ENCODE data around the gene SYCE3. TPM values are rescaled to one million over a fixed set of nuclear protein-coding genes. Genes with fewer than 3 reads are reported as not detected.

Gene SYCE3
- polyA plus RNA-seq, 1 experiment: not detected

- TF ChIP-seq CTCF (IDR thresholded peaks at IDR 0.05; ENCODE audit: insufficient read depth, low read depth, low read length): no peak
- ChIA-PET CTCF (interaction anchor here (0.8 kb wide), 1 partner anchor 14 kb away, joined by 3 read pairs; no protein-coding TSS in a partner anchor), POLR2A (no interaction called here)
- no peak for DNase-seq (ENCODE audit: low read depth)
- H3K27me3 ChIP-seq (ENCODE audit: control insufficient read depth, insufficient read depth, low read length): peaks cover 25% of the 10 kb centered on the region
- no peaks in the 10 kb centered on the region for H3K36me3 ChIP-seq (ENCODE audit: control insufficient read depth, insufficient read depth, low read length)
- H3K4me3 ChIP-seq (ENCODE audit: low read depth, low read length): no peak overlapping the region
These were observed 44.4 kb upstream of the SYCE3 start for GRCh38 chr22:50606946-50607658.

- H3K4me3 ChIP-seq (ENCODE audit: low read depth, low read length): no peak overlapping the region
- no peaks in the 10 kb centered on the region for H3K36me3 ChIP-seq (ENCODE audit: control insufficient read depth, insufficient read depth, low read length)
- H3K27me3 ChIP-seq (ENCODE audit: control insufficient read depth, insufficient read depth, low read length): peaks cover 31% of the 10 kb centered on the region
- CTCF ChIA-PET: no interaction called here
- POLR2A ChIA-PET: no interaction called here
- no peak for DNase-seq (ENCODE audit: low read depth)
- peak; percentile 9; the same call in 1 of the 2 replicates for TF ChIP-seq CTCF (IDR thresholded peaks at IDR 0.05; ENCODE audit: insufficient read depth, low read depth, low read length)
These were observed 43.6 kb upstream of the SYCE3 start for GRCh38 chr22:50606165-50606945.

- H3K27me3 ChIP-seq (ENCODE audit: control insufficient read depth, insufficient read depth, low read length): peaks cover 32% of the 10 kb centered on the region
- no peak for TF ChIP-seq CTCF (IDR thresholded peaks at IDR 0.05; ENCODE audit: insufficient read depth, low read depth, low read length)
- POLR2A ChIA-PET: no interaction called here
- DNase-seq (ENCODE audit: low read depth): no peak
- CTCF ChIA-PET: no interaction called here
- no peak overlapping the region for H3K4me3 ChIP-seq (ENCODE audit: low read depth, low read length)
- no peaks in the 10 kb centered on the region for H3K36me3 ChIP-seq (ENCODE audit: control insufficient read depth, insufficient read depth, low read length)
These were observed 42.9 kb upstream of the SYCE3 start for GRCh38 chr22:50605613-50606074.

GRCh38 chr22:50605002-50605612 is 42.4 kb upstream of the SYCE3 start:
- no peak overlapping the region for H3K4me3 ChIP-seq (ENCODE audit: low read depth, low read length)
- peaks cover 32% of the 10 kb centered on the region for H3K27me3 ChIP-seq (ENCODE audit: control insufficient read depth, insufficient read depth, low read length)
- ChIA-PET CTCF (no interaction called here), POLR2A (no interaction called here)
- no peaks in the 10 kb centered on the region for H3K36me3 ChIP-seq (ENCODE audit: control insufficient read depth, insufficient read depth, low read length)
- TF ChIP-seq CTCF (IDR thresholded peaks at IDR 0.05; ENCODE audit: insufficient read depth, low read depth, low read length): no peak
- no peak for DNase-seq (ENCODE audit: low read depth)

Measured in BJ (cell line).